Psoas muscle (tissue), 8 donors: Measurements from ENCODE around the gene XRCC3. TPM values are rescaled to one million over a fixed set of nuclear protein-coding genes. Genes with fewer than 3 reads are reported as not detected.
"Not testable (repeated sequence)": the region's sequence is repeated elsewhere in the genome, so short reads cannot be mapped to it uniquely, and the experiment has no call there.

ENCODE experiments used
- ATAC-seq, 4 donors: fragments of 200-7000 bp; cut with Tn5 transposase; one replicate each; pipeline ENCODE4 v1.9.1; 2020; ENCODE audit warnings: moderate library complexity in 3 of 4, mild to moderate bottlenecking in 2 of 4
- DNase-seq, 2 donors: peaks; one replicate each; pipeline ENCODE4 v3.0.0-alpha.2; 2020
- H3K27ac ChIP-seq: fragments of 200-600 bp; one replicate; pipeline ENCODE4 v1.8.0; 2022
- H3K27me3 ChIP-seq, 3 donors: fragments of 200-600 bp in 1 of 3; one replicate each; pipeline versions ENCODE4 v1.6.1 to v1.8.0; 2013 to 2022; ENCODE audit warnings: low read length in 2 of 3, mild to moderate bottlenecking in 2 of 3, moderate library complexity in 1 of 3; ENCODE audit not compliant: insufficient read depth in 3 of 3
- H3K36me3 ChIP-seq, 2 donors: fragments of 200-600 bp in 1 of 2; one replicate each; pipeline versions ENCODE4 v1.6.1 to v1.8.0; 2013 to 2022; ENCODE audit warnings: low read depth in 1 of 2, mild to moderate bottlenecking in 1 of 2, moderate library complexity in 1 of 2; ENCODE audit not compliant: insufficient read depth in 1 of 2
- H3K4me1 ChIP-seq: fragments of 200-600 bp; one replicate; pipeline ENCODE4 v1.8.0; 2022
- H3K4me3 ChIP-seq: fragments of 200-600 bp; one replicate; pipeline ENCODE4 v1.8.0; 2022; ENCODE audit warnings: mild to moderate bottlenecking
- H3K9me3 ChIP-seq: fragments of 200-600 bp; one replicate; pipeline ENCODE4 v1.8.0; 2022
- CTCF ChIP-seq: fragments of 200-600 bp; IDR thresholded peaks from one replicate; pipeline ENCODE4 v1.8.0; 2022; ENCODE audit warnings: antibody characterized with exemption
- WGBS, 3 donors: extraction: QIAGEN DNeasy Blood & Tissue Kit; methylation state at CpG; one replicate each; pipeline versions ENCODE4 v1.1.6 to v1.1.7; 2013; 5-methylcytosine and 5-hydroxymethylcytosine counted together
- intact Hi-C, 2 donors: fragments of 100-400 bp; cut with DNase I; formaldehyde crosslinking; loops; one replicate each; pipeline versions ENCODE4 v1.11.0 to v1.14.2; 2022
- polyA plus RNA-seq, 3 donors: library from polyadenylated mRNA; stranded (reverse); fragments of 200-250 nt; gene quantifications; one replicate each; pipeline ENCODE4 v1.2.3, GENCODE V29; 2013
- total RNA-seq, 4 donors: library from RNA; stranded (reverse); fragmentation: NEBNext Ultra II Directional in 2 of 4; extraction: Animal tissue kit (Norgen Biotek cat#: 25700) in 2 of 4; gene quantifications; one replicate each; pipeline versions ENCODE4 v1.2.1 to v1.2.4, GENCODE V29; 2021 to 2023
- donor health status: healthy with polysubstance abuse.
- donor health status: DM: no; HTN: no; CAD: no; lungs with moderate emphysema.
- donor health status: Bipolar disorder and iron deficiency.
- donor health status: healthy.
- donor health status: DM: yes; HTN: yes; CAD: no.
- donor health status: DM: no; HTN: no; CAD: no.
- donor health status: DM: no; HTN: no; CAD: no.
- donor health status: DM: yes; HTN: yes; CAD: no.

XRCC3 gene
- total and polyA plus RNA-seq, 7 donors = 1.00 to 2.5 (median 1.6) TPM

- intact Hi-C loops = loop anchor here in 1 of 2 donors (5.0 kb wide), 1 partner anchor 33 kb away; no protein-coding TSS in a partner anchor
- Histone ChIP-seq H3K27ac (peak overlapping the region; percentile 59), H3K9me3 (no peaks in the 10 kb centered on the region), H3K27me3 (no peaks in the 10 kb centered on the region), H3K36me3 (peaks cover 0 to 45% of the 10 kb centered on the region in 2 donors), H3K4me3 (no peak overlapping the region), H3K4me1 (peaks cover 43% of the 10 kb centered on the region)
- 29 to 42% (median 34%) methylated on average over 4 of the region's 4 CpGs for WGBS, 3 donors
- TF ChIP-seq CTCF = no peak
- DNase-seq = no peak
- ATAC-seq = peak; percentile 54 to 71 (median 61)
Observed at GRCh38 chr14:103653805-103654204, 61.4 kb downstream of the XRCC3 start.

- not testable (repeated sequence) for H3K4me3 ChIP-seq, DNase-seq, H3K9me3 ChIP-seq, H3K27me3 ChIP-seq
- Histone ChIP-seq H3K4me1 (peaks cover 43% of the 10 kb centered on the region), H3K36me3 (peaks cover 0 to 40% of the 10 kb centered on the region in 2 donors), H3K27ac (peak overlapping the region; percentile 59)
- 20 to 35% (median 20%) methylated on average over 10 of the region's 10 CpGs for WGBS, 3 donors
- ATAC-seq = peak in 3 of 4 donors; percentile 23 to 46 (median 45)
- intact Hi-C loops = loop anchor here in 1 of 2 donors (5.0 kb wide), 1 partner anchor 34 kb away; no protein-coding TSS in a partner anchor
Observed at GRCh38 chr14:103653336-103653735, 61.9 kb downstream of the XRCC3 start.

- 70 to 83% (median 76%) methylated on average over 3 of the region's 3 CpGs for WGBS, 3 donors
- intact Hi-C loops = loop anchor here in 1 of 2 donors (5.0 kb wide), 1 partner anchor 34 kb away; no protein-coding TSS in a partner anchor
- Histone ChIP-seq H3K27ac (no peak overlapping the region), H3K9me3 (no peaks in the 10 kb centered on the region), H3K27me3 (no peaks in the 10 kb centered on the region), H3K36me3 (peaks cover 0 to 35% of the 10 kb centered on the region in 2 donors), H3K4me1 (peaks cover 43% of the 10 kb centered on the region), H3K4me3 (no peak overlapping the region)
- DNase-seq (no peak), ATAC-seq (peak in 1 of 4 donors; percentile 5)
- no peak for TF ChIP-seq CTCF
Observed at GRCh38 chr14:103652806-103653205, 62.4 kb downstream of the XRCC3 start.

- no peak for TF ChIP-seq CTCF
- Histone ChIP-seq H3K4me1 (peaks cover 43% of the 10 kb centered on the region), H3K36me3 (peaks cover 0 to 22% of the 10 kb centered on the region in 2 donors), H3K4me3 (no peak overlapping the region), H3K27me3 (no peaks in the 10 kb centered on the region), H3K9me3 (no peaks in the 10 kb centered on the region), H3K27ac (no peak overlapping the region)
- intact Hi-C loops = loop anchor here in 1 of 2 donors (5.0 kb wide), 1 partner anchor 36 kb away; no protein-coding TSS in a partner anchor
- 48 to 67% (median 62%) methylated on average over 7 of the region's 7 CpGs for WGBS, 3 donors
- DNase-seq (no peak), ATAC-seq (peak in 3 of 4 donors; percentile 22 to 28 (median 23))
Observed at GRCh38 chr14:103651585-103651984, 63.7 kb downstream of the XRCC3 start.

GRCh38 chr14:103650213-103650612 lies 65.0 kb downstream of the XRCC3 start:
- Histone ChIP-seq H3K4me3 (no peak overlapping the region), H3K27me3 (no peaks in the 10 kb centered on the region), H3K27ac (no peak overlapping the region), H3K4me1 (peaks cover 43% of the 10 kb centered on the region), H3K9me3 (no peaks in the 10 kb centered on the region), H3K36me3 (peaks cover 0 to 9% of the 10 kb centered on the region in 2 donors)
- intact Hi-C loops = loop anchor here in 1 of 2 donors (5.0 kb wide), 1 partner anchor 37 kb away; no protein-coding TSS in a partner anchor
- no peak for DNase-seq
- WGBS, 3 donors = 33 to 45% (median 36%) methylated on average over 4 of the region's 4 CpGs
- TF ChIP-seq CTCF = no peak
- ATAC-seq = peak in 2 of 4 donors; percentile 51 to 56
